GM19023 (cell line): ENCODE results near the gene NFIA.

Experiments used
- ATAC-seq: cut with Tn5 transposase; IDR thresholded peaks from one replicate; pipeline ENCODE4 v1.9.1; 2021; ENCODE audit warnings: mild to moderate bottlenecking, moderate library complexity; ENCODE audit not compliant: unreplicated experiment

NFIA gene

DNA sequence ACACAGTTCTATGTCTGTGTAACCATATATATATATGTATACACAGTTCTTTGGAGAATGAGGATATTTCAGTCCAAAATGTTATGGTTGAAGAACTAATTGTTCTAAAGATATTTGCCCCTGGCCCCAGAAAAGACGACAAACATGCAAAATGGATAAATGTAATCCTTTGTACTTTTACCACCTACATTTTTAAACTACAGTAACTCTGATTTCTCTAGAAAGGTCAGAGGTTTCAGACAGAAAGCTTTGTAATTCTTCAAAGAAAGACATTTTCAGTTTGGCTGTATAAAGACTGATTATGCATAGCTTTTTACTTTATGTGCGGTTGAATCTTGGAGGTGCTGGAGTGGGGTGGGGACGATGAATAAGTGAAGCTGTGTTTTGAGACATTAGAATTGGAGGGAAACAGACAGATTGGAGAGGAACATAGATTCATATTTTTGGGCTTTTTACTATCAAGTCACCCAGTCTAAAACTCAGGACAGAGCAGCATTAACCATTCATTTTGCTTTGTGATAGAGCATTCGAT, 16.6 kb downstream of the NFIA start:
- no peak for ATAC-seq

DNA sequence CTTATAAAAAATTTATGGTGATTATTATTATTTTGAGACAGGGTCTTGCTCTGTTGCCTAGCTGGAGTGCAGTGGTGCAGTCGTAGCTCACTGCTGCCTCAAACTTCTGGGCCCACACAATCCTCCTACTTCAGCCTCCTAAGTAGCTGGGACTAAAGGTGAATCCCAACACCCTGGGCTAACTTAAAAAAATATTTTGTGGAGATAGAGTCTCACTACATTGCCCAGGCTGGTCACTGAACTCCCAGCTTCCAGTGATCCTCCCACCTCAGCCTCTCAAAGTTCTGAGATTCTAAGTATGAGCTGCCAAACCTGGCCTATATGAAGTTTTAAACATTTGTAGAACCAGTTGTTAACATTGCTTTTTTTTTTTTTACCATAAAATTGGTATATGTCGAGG, 18.2 kb downstream of the NFIA start:
- ATAC-seq, result no peak

DNA sequence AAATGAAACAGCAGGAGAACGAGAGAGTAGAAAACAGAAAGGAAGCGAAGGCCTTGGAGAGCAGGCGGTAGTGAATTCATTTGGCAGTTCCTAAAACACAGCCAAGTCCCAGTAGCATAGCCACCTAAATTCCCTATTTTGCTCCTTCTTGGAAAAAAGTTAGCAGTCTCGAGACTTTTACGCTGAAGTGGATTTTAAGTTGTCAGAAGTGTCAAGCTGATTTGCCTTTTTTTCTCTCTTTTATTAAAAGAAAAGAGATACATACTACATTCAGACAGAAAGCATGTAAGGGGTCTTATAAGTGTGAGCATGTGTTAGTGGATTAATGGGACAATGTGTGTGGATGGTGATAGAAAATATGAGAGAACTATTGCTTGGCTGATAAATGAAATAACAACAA, 19.2 kb downstream of the NFIA start:
- ATAC-seq, result no peak

DNA sequence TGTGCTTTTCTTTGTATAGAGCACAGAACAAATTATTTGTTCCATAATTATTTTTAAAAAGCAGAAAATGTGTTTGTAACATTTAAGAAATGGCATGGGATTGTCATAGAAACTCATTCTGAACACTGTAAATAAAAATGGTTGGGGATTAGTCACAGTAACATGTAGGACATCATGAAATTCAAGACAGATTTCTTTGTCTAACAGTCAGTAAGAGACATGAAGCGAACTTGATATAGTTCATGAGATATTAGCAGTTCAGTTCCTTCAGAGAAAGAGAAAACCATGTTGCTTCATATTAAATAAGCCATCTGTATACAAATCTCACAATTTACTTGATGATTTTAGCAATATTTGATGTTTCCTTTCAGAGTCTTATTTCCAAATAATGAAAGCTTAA, 19.7 kb downstream of the NFIA start:
- ATAC-seq, result no peak

DNA sequence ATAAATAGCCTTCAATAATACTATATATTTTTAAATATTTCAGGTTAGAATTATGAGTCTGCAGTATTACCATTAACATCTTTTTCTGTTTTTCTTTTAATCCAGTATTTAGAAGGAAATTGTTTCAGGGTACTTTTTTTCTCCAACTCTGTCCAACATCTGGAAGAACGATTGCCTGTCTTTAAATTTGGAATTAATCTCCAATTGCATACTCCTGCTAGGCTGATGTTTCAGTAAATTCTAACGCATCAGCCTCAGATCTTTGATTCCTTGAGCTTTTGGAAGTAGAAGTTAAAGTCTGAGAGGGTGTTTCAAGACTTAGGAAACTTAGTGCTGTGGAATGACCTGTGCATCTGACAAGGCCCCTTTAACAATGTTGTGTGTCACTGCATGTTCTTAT, 20.3 kb downstream of the NFIA start:
- no peak for ATAC-seq

DNA sequence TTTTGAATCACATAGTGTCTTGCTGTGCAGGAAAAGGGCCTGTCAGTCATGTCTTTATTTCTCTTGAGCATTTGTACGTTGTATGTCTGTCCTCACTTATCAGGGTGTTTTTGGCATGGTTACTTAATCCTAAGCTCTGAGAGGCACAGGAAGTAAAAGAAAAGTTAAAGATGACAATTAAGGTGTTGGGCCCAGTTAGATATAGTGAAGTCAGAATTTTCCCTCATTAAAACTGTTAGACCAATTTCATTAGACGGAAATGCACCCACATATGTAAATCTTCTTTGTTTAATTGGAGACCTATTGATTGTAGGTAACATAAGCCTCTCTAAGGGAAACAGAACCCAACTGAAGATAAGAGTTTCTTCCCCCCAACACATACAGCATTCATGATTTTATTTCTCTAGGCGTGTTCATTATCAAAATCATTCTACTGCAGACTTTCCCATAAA, 21.9 kb downstream of the NFIA start:
- ATAC-seq, result no peak

DNA sequence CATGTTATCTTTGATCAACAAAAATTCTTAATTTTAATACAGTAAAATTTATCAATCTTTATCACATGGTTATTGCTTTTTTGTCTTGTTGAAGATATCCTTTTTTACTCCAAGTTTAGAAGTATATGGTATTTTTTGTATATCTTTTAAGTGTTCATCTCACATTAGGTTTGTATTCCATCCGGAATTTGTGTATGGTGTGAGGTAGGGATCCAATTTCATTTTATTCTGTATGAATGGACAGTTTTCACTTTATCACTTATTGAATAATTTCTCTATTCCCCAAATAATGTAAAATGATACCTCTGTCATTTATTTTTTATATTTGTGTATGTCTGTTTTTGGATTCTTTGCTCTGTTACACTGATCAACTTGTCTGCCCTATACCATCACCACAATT, 25.3 kb downstream of the NFIA start:
- ATAC-seq, result no peak

DNA sequence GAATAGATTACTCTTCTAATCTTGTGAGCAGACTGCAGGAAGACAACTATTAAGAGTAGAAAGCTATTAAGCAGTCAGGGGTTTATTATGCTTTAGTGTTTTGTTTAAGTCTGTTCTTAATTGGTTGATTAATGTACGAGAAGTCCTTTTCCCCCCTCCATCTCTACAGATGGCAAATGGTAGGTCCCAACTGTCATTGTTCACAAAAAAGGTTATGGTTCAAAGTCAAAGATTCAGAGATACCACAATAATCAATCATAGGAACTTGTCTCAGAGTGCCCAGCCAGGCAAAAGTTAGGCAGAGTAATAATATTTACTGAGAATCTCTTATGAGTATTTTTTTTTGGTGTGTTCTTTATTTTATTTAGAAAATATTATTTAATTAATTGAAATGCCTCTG, 26.8 kb downstream of the NFIA start:
- no peak for ATAC-seq

DNA sequence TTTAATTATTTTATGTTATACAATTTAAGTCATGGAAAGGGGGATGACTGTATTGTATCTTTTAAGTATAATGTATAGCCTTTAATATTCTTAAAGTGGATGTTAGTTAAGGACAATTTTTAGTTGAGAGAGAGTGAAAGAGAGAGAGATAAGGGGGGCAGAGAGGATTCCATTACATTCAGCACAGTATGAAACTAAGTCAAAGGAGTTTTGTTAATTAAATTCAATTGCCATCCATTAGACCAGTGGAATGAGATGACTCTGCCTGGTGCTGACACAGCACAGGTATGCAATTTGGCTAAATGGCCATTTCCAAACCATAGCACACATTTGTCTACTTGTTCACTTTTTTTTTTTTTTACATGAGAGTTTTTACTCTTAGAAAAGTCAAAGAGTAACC, 27.5 kb downstream of the NFIA start:
- ATAC-seq, result no peak

DNA sequence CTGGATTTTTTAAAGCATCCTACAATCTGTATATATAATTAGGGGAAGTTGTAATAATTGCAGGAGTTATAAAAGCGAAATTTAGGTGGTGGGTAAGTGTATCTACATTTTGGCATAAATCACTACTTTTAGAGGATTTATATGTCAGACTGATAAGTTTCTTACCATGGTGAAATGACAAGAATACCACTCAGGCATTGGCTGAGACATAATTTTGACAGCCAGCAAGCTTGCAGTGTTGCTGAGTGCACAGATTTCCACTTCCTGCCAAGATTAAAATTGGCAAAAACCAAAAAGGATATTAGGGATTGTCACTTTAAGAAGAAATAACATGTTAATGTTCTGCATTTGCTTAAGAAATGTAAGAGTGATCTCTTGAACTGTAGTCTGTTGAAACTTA, 28.2 kb downstream of the NFIA start:
- ATAC-seq, result no peak

DNA sequence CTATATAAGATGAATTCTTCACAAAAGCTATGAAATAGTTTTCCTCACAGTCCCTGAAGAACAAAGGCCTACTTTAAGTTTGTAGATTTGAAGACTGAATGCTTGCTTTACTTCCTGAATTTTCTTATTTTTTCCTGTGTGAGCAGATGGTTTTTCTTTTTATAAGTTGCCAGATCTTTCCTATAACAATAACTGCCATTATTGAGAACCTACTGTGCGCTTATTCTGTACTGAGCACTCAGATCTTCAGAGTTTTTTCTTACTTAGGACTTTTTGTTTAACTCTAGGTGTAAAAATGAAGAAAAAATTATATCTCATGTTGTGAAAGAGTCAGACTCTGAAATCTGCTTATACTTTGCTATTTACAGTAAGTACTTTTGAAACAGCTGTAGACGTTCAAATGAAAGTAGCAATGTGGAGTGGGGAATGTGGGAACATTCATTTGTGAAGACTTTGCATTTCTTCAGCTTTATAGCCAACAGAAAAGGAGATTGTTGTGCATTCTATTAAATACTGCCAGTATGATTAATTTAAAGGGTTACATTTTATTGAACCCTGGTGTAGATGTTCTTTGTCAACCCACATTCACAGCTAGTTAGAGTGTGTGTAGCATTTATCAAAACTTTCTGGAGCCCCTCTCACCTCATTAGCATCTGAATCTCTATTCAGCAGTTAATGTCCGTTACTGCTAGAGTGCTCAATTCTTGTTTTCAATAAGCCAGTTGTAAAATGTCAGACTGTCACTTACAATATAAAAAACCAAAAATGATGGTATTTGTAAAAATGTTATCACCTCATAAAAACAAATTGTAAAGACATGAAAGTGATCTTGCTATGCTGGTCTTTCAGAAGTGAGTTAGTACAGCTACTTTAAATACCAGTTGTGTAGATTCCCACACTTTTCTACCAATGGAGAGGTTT, 29.0 kb downstream of the NFIA start:
- ATAC-seq, result no peak

DNA sequence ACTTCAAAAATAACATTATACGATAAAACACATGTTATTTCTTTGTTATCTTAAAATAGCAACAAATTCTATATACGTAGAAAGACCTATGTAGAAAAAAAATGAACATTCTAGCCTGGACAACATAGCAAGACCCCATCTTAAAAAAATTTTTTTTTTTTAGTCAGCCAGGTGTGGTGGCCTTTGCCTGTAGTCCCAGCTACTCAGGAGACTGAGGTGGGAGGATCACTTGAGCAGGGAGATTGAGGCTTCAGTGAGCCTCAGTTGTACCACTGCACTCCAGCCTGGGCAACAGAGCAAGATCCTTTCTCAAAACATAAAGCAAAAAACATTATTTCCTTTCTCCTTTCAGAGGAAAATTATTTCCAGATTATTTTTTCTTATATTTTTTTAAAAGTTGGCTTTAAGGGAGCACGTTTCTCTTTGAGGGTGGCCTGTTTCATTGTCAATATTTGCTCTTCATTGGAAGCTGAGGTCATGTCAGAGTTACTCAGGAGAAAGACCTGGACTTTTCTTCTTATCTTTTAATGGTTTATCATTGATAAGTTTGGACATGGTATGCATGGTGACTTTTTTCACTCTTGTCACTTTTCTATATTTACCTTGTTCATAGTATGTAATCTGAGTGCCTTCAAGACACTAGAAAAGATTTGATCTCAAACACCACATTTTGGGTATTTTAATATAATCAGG, 32.0 kb downstream of the NFIA start:
- ATAC-seq, result no peak

DNA sequence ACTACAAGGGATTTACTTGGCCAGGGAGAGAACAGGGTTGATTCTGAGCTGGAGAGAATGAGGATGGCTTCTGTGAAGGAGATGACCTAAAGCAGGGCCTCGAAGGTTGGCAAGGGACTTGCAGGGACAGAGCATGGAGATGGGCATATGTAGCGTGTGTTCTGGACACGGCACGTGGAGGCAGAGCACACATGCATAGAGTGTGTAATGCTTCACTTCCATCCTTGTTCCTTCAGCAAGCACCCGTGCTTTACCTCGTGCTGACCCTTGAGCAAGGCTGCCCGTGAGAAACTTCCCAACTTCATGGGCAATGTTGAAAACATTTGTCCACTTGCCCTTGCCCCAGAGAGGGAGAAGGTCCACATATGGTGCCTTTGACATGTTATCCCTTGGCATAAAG, 33.1 kb downstream of the NFIA start:
- ATAC-seq, result no peak

DNA sequence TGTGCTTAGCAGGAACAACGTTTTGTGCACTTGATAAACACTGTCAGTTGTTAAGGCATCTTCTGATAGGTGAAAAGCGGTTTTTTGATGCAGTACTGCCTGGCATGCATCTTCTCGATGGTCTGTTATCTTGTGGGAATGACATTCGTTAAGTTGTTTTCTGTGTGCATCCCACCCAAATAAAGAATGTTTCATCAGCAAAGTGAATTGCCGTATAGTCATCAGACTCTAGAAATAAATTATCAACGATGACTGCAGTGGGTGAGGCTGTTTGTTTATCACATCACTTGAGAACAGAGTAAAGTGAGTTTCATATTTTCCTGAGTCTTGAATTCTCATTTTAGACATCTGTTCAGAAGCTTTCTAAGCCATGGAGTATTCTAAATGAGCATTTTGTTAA, 34.1 kb downstream of the NFIA start:
- no peak for ATAC-seq

DNA sequence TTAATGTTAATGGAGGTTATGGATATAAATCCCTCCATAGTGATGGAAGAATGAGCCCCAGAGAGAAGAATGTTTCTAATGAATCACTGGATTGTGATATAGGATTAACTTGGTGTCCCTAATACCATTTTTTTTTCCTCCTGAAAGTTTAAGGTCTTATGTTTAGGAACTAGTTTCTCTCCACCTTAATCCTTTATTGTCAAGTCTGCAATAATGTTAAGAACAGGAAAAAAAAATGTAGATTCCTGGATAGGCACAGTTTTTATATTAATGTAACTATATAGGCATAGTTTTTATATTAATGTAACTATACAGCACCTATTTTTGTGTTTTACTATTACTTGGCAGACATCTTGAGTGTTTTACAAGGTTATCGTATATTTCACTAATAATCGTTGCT, 34.9 kb downstream of the NFIA start:
- ATAC-seq, result no peak

DNA sequence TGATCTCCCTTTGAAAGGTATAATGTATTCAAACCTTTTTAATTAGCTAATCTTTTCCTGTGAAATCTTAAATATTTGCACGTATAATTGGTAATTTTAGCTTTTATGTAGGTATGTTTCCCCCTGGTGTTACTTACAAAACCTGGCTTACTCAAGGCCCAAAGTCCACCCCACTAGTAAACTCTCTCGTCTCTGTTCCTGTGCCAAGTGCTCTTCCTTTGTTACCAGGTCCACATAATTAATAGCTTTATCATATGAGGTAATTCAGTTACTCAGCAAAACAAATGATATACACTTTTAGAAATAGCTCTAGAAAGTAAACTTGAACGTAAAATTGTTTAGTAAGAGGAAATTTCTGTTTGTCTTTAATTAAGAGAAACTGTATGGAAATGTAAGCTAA, 36.7 kb downstream of the NFIA start:
- no peak for ATAC-seq

DNA sequence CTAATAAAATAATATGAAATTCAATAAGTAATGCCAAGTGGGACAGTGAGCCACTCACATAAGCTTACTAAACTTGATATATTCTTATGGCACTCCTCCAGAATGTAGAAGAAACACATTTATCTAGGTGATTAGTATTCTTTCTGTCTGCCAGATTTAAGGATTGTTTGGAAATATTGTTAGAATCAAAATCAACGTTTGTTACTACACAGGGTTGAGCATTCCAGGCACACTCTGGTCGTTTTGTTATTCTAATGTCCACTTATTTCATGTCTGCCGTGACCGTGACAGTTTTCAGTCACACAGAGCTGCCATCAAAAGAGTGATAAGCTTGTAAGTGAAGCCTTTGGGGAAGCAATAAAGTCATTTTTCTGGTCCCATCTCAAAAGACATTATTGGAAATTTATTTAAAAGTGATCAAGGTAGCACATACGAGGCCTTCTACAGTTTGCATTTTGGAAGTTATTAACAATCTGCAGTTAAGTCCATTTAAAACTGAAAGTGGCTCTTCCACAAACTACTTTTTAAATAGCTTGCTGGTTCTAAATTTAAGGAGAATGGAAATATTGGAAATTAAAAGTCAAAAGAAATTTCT, 38.0 kb downstream of the NFIA start:
- ATAC-seq, result no peak

DNA sequence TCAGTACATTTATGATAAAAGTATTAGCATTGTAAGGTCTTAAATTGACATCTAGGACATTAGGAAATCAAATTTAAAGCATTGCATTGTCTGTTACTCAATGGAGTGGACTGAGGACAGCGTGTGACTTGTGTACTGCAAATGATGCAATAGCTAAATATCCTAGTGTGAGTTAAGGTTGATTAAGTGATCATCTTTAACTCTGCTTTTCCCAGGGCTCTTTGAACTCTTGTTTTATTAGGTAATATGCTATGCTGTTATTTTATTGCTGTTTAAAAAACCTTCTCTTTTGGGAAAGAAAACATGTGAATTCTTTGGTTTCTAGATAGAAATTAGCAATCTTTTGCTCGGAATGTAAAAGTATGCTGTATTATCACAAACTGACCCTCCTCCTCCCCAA, 38.6 kb downstream of the NFIA start:
- ATAC-seq, result no peak

DNA sequence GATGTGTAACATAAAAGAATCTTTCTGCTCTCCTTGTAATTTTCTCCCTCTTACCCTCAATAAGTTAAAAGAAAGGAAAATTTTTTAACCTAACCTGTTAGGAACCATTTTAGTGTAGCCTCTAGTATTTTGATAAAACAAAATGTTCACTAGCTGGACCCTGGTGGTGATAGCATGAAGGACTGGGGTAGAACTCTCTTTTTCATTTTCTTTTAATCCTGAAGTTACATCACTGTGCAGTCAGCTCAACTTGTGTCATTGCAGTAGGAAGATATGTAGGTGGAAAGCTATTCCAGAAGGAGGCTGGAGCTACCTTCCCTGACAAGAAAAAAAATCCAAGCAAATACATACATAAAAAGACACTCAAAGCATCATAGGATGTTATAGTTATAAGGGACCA, 39.3 kb downstream of the NFIA start:
- ATAC-seq, result no peak

DNA sequence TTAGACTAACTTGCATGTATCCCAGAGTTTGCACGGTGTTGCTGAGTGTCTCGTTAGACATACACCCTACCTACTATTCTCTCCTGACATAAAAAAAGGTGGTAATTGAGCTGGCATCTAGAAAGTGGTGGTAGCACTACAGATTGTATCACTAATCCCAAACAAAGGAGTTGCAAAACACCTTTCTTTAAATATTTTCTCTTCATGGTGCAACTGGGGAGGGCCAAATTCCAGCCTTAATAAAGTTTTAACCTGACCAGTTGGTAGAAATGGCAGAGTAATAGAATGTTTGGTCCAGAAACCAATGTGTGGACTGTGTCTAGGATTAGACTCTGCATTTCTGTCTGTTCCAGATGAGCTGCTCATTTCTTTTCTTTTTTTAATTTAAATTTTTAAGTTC, 40.0 kb downstream of the NFIA start:
- ATAC-seq, result no peak

DNA sequence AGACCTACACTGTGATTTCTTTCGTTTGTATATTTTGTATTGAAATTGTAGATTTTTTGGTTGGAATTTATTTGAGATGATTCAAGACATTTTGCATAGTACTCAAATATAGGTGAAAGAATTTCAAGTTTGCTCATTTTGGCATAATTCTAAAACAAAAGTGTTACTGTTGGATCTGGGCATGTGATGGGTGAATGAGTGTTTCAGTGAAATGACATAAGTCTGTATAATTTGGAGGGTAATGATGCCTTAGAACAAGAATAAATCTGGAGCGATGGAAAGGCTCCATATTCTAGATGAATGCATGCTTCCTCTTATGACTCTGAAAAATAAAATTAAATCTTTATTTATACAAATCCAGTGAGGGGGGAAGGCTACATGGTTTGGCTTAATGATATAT, 41.0 kb downstream of the NFIA start:
- no peak for ATAC-seq

DNA sequence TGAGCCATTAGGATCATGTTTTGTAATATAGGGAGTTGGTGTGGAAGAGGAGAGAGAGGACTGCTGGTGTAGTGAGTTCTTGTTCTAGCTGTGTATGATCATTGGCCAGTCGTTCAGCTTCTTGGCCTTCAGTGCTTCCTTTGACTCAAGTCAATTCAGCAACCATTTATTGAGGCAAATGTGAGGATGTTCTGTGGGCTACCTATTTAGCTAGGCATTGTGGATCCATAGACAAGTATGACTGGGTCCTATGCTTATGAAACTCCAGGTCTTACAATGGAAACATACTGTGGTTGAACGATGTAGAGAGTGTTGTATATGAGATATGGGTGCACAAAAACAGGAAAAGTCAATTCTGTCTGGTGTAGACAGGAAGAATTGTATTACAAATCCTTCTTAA, 41.7 kb downstream of the NFIA start:
- ATAC-seq, result no peak
